DOHH2 (cell line): Measurements from ENCODE around the gene IL2RA.

Experiments
- CTCF ChIP-seq: fragments of 200-600 bp; sonication (generic); IDR thresholded peaks from one replicate; pipeline ENCODE4 v1.5.1; 2014; ENCODE audit warnings: antibody characterized with exemption, mild to moderate bottlenecking, low read depth, low read length; ENCODE audit not compliant: poor library complexity, severe bottlenecking
- EZH2phosphoT487 ChIP-seq: fragments of 200-600 bp; sonication (generic); IDR thresholded peaks from 2 replicates; pipeline ENCODE4 v1.6.1; 2017; ENCODE audit warnings: borderline replicate concordance, mild to moderate bottlenecking, antibody characterized with exemption, low read length, moderate library complexity, mixed read lengths

GRCh38 chr10:6072215-6072934 lies 10.2 kb upstream of the IL2RA start:
- no peak for TF ChIP-seq CTCF
- no peak for TF ChIP-seq EZH2phosphoT487
